ENCODE data around the gene TMEM161A.
"Not testable (repeated sequence)": the region's sequence is repeated elsewhere in the genome, so short reads cannot be mapped to it uniquely, and the experiment has no call there.

Gene TMEM161A

DNA sequence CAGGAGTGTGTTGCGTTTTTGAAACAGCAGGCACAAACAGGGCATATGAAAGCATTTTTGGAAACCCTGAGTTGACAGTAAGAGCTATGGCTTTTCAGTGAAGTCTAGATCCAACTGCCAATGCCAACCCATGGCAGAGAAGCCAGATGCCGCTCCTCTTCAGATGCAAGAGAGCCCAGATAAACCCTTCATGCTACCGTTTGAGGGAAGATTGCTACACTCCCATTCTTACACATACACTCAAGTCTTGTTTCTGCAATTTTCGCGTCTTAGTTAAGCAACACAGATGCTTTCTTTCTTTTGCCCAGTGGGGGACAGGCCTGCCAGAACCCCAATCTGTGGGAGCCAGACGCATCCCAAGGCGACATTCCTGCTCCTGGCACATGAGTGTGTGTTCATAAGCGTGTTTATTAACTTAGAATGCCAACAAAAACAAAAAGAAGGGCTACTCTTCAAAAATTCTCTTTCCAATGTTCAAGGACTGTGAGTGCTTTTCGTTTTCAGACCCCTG is 43.3 kb upstream of the TMEM161A start:
- Histone ChIP-seq H3K9ac (ENCODE audit: low read depth, low read length) (no peak overlapping the region), H3K27ac (ENCODE audit: low read length) (no peak overlapping the region), H3K4me1 (ENCODE audit: insufficient read depth, low read length) (no peaks in the 10 kb centered on the region), H3K9me3 (ENCODE audit: insufficient read depth, low read length, severe bottlenecking) (no peaks in the 10 kb centered on the region), H3K4me3 (ENCODE audit: low read depth in 1 of 2, low read length in 2 of 2) (no peak overlapping the region), H2AFZ (ENCODE audit: low read depth, low read length) (no peak overlapping the region), H3K36me3 (ENCODE audit: insufficient read depth, low read length) (peaks cover 63% of the 10 kb centered on the region), H4K20me1 (ENCODE audit: insufficient read depth, low read length) (0 out of 2 replicates have a peak, but pooled peaks cover 7% of the 10 kb centered on the region), H3K27me3 (ENCODE audit: insufficient read depth, low read length, poor library complexity) (no peaks in the 10 kb centered on the region), H3K4me2 (ENCODE audit: insufficient read depth, low read length) (no peak overlapping the region), H3K79me2 (ENCODE audit: insufficient read depth, low read length) (peaks cover 3% of the 10 kb centered on the region; the same call in 1 of the 2 replicates)
- TF ChIP-seq, protein P1, sequence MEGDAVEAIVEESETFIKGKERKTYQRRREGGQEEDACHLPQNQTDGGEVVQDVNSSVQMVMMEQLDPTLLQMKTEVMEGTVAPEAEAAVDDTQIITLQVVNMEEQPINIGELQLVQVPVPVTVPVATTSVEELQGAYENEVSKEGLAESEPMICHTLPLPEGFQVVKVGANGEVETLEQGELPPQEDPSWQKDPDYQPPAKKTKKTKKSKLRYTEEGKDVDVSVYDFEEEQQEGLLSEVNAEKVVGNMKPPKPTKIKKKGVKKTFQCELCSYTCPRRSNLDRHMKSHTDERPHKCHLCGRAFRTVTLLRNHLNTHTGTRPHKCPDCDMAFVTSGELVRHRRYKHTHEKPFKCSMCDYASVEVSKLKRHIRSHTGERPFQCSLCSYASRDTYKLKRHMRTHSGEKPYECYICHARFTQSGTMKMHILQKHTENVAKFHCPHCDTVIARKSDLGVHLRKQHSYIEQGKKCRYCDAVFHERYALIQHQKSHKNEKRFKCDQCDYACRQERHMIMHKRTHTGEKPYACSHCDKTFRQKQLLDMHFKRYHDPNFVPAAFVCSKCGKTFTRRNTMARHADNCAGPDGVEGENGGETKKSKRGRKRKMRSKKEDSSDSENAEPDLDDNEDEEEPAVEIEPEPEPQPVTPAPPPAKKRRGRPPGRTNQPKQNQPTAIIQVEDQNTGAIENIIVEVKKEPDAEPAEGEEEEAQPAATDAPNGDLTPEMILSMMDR (IDR thresholded peaks at IDR 0.05; ENCODE audit: borderline replicate concordance, extremely low read depth, low read length, poor library complexity, severe bottlenecking): no peak
- TF ChIP-seq EZH2 (IDR thresholded peaks at IDR 0.05; ENCODE audit: borderline replicate concordance, low read depth, low read length, severe bottlenecking): no peak
- DNase-seq: no peak
- no peak for ATAC-seq (ENCODE audit: insufficient read depth, low read depth)

DNA sequence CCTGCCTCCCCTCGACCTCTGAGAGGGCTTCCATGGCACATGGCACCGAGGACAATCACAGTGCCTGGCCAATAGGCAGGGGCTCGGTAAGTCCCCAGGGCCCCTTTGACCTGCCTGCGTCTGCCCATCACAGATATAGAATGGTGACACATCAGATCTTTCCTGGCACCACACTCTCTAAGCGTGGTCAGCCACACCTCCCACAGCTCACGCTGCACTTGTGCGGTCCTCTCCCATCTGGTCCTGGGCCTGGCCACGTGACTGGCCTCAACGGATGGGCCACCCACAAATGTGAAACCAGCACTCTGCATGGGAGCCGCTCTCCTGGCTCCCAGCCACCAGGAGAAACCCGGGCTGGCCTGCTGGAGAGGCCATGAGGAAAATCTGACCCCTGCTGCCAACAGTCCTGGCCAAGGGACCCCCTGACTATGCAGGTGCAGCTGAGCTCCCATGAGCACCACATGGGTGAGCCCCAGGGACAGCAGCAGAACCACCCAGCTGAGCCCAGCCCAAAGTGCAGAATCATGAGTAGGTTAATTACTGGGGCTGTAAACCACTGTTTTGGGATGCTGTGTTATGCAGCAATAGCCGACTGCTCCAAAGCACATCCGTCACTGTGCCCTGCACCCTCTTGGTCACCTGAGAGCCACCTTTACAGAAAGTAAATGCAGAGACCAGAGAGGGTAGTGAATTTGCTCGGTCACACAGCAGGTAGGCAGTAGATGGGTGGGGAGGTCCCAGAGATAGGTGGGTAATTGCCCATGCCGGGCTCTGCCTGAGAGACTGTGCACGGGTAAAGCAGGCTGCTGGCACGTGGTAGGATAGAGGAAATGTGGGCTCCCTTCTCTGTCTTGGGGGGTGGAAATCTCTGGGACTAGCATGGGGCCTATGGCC is 41.5 kb upstream of the TMEM161A start:
- Histone ChIP-seq H3K9me3 (ENCODE audit: insufficient read depth, low read length, severe bottlenecking) (no peaks in the 10 kb centered on the region), H4K20me1 (ENCODE audit: insufficient read depth, low read length) (0 out of 2 replicates have a peak, but pooled peaks cover under 1% of the 10 kb centered on the region), H2AFZ (ENCODE audit: low read depth, low read length) (no peak overlapping the region), H3K36me3 (ENCODE audit: insufficient read depth, low read length) (peaks cover 52% of the 10 kb centered on the region), H3K4me2 (ENCODE audit: insufficient read depth, low read length) (no peak overlapping the region), H3K27me3 (ENCODE audit: insufficient read depth, low read length, poor library complexity) (no peaks in the 10 kb centered on the region), H3K4me1 (ENCODE audit: insufficient read depth, low read length) (no peaks in the 10 kb centered on the region), H3K27ac (ENCODE audit: low read length) (no peak overlapping the region), H3K9ac (ENCODE audit: low read depth, low read length) (no peak overlapping the region), H3K79me2 (ENCODE audit: insufficient read depth, low read length) (no peaks in the 10 kb centered on the region), H3K4me3 (ENCODE audit: low read depth in 1 of 2, low read length in 2 of 2) (no peak overlapping the region)
- TF ChIP-seq EZH2 (IDR thresholded peaks at IDR 0.05; ENCODE audit: borderline replicate concordance, low read depth, low read length, severe bottlenecking): no peak
- TF ChIP-seq, protein P1 (IDR thresholded peaks at IDR 0.05; ENCODE audit: borderline replicate concordance, extremely low read depth, low read length, poor library complexity, severe bottlenecking): no peak
- no peak for ATAC-seq (ENCODE audit: insufficient read depth, low read depth)
- DNase-seq: no peak

DNA sequence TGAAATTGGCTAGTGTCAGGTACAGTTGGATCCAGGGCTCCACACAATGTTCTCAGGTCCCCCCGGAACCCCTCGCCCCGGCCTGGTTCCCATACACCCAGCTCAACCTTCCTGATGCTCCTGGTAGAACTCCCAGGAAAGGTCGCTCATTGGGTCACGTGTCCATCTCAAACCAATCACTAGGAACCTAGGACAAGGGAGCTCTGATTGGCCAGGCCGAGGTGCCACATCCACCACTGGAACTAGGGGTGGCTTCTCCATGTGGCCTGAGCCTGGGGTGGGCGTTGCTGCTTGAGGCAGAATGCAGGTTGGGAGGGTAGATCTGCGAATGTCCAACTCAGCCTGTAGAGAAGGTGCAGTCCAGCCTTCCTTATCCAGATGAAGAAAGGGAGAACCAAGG is 38.7 kb upstream of the TMEM161A start:
- TF ChIP-seq, protein P1 (IDR thresholded peaks at IDR 0.05; ENCODE audit: borderline replicate concordance, extremely low read depth, low read length, poor library complexity, severe bottlenecking): no peak
- no peak for TF ChIP-seq EZH2 (IDR thresholded peaks at IDR 0.05; ENCODE audit: borderline replicate concordance, low read depth, low read length, severe bottlenecking)
- H3K27me3 ChIP-seq (ENCODE audit: insufficient read depth, low read length, poor library complexity): no peaks in the 10 kb centered on the region
- H2AFZ ChIP-seq (ENCODE audit: low read depth, low read length): no peak overlapping the region
- ATAC-seq (ENCODE audit: insufficient read depth, low read depth) (no peak), DNase-seq (no peak)
- H4K20me1 ChIP-seq (ENCODE audit: insufficient read depth, low read length): no peaks in the 10 kb centered on the region
- no peak overlapping the region for H3K27ac ChIP-seq (ENCODE audit: low read length)
- no peaks in the 10 kb centered on the region for H3K9me3 ChIP-seq (ENCODE audit: insufficient read depth, low read length, severe bottlenecking)
- peaks cover 44% of the 10 kb centered on the region for H3K36me3 ChIP-seq (ENCODE audit: insufficient read depth, low read length)
- H3K79me2 ChIP-seq (ENCODE audit: insufficient read depth, low read length): no peaks in the 10 kb centered on the region
- H3K9ac ChIP-seq (ENCODE audit: low read depth, low read length): no peak overlapping the region
- H3K4me2 ChIP-seq (ENCODE audit: insufficient read depth, low read length): no peak overlapping the region
- H3K4me1 ChIP-seq (ENCODE audit: insufficient read depth, low read length): no peaks in the 10 kb centered on the region
- H3K4me3 ChIP-seq (ENCODE audit: low read depth in 1 of 2, low read length in 2 of 2): no peak overlapping the region

DNA sequence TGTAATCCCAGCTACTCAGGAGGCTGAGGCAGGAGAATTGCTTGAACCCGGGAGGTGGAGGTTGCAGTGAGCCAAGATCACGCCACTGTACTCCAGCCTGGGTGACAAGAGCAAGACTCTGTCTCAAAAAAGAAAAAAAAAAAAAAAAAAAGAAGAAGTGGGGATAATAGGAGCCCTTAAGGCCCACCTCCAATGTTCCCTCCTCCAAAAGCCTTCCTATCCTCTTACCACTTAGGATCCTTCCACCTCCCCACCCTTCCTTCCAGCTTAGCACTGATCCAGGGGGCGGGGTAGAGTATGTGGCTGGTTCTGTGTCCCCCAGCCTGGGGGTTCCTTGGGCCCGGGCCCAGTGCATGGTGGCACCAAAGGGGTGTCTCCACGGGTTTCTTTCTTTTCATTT is 35.0 kb upstream of the TMEM161A start:
- not testable (repeated sequence) for H3K4me3 ChIP-seq (ENCODE audit: low read depth in 1 of 2, low read length in 2 of 2); DNase-seq; H3K27me3 ChIP-seq (ENCODE audit: insufficient read depth, low read length, poor library complexity); H3K9me3 ChIP-seq (ENCODE audit: insufficient read depth, low read length, severe bottlenecking); H3K9ac ChIP-seq (ENCODE audit: low read depth, low read length); H4K20me1 ChIP-seq (ENCODE audit: insufficient read depth, low read length); H3K4me2 ChIP-seq (ENCODE audit: insufficient read depth, low read length); H3K4me1 ChIP-seq (ENCODE audit: insufficient read depth, low read length); H3K79me2 ChIP-seq (ENCODE audit: insufficient read depth, low read length); ATAC-seq (ENCODE audit: insufficient read depth, low read depth); H3K27ac ChIP-seq (ENCODE audit: low read length); H2AFZ ChIP-seq (ENCODE audit: low read depth, low read length)
- peaks cover 14% of the 10 kb centered on the region; the same call in 1 of the 2 replicates for H3K36me3 ChIP-seq (ENCODE audit: insufficient read depth, low read length)
